Prostate gland (tissue), 2 donors: Measurements from ENCODE around the gene TUT7.

Experiments
- CTCF ChIP-seq, 4 experiments: fragments of 200-600 bp in 2 of 4; fragments of 450-650 bp in 2 of 4; sonication (generic) in 2 of 4; IDR thresholded peaks; 1 replicate in 3 of 4; 2 replicates in 1 of 4; pipeline ENCODE4 v1.5.1; 2016 to 2019; ENCODE audit warnings: antibody characterized with exemption in 4 of 4, mild to moderate bottlenecking in 2 of 4, moderate library complexity in 2 of 4
- POLR2AphosphoS5 ChIP-seq: sonication (generic); formaldehyde crosslinking; IDR thresholded peaks from one replicate; pipeline ENCODE4 v1.6.1; 2017; ENCODE audit warnings: antibody characterized with exemption

- TF ChIP-seq CTCF (IDR thresholded peaks at IDR 0.05), result no peak
- no peak for TF ChIP-seq POLR2AphosphoS5
Measured at GRCh38 chr9:86256653-86257052, 97.6 kb downstream of the TUT7 start.
